Left ventricle myocardium inferior (tissue), 1 donor: Measurements from ENCODE around the gene SP2. TPM values are rescaled to one million over a fixed set of nuclear protein-coding genes. Genes with fewer than 3 reads are reported as not detected.

Source experiments
- DNase-seq: peaks from one replicate; pipeline ENCODE4 v3.0.0-alpha.2; 2020
- H3K27ac ChIP-seq: fragments of 200-600 bp; replicated peaks from 2 replicates; pipeline ENCODE4 v1.8.0; 2021
- H3K27me3 ChIP-seq: fragments of 200-600 bp; 2 replicates; pipeline ENCODE4 v1.8.0; 2021; ENCODE audit warnings: low read depth
- H3K36me3 ChIP-seq: fragments of 200-600 bp; 2 replicates; pipeline ENCODE4 v1.8.0; 2021
- H3K4me1 ChIP-seq: fragments of 200-600 bp; 2 replicates; pipeline ENCODE4 v1.8.0; 2021
- H3K4me3 ChIP-seq: fragments of 200-600 bp; 2 replicates; pipeline ENCODE4 v1.8.0; 2021; ENCODE audit warnings: mild to moderate bottlenecking, moderate library complexity
- H3K9me3 ChIP-seq: fragments of 200-600 bp; replicated peaks from 2 replicates; pipeline ENCODE4 v1.8.0; 2021
- intact Hi-C: fragments of 100-400 bp; cut with micrococcal nuclease; formaldehyde crosslinking; loops from one replicate; pipeline ENCODE4 v1.11.0; 2022
- total RNA-seq: library from RNA; stranded (reverse); fragmentation: NEBNext Ultra II Directional; extraction: Animal tissue kit (Norgen Biotek cat#: 25700); gene quantifications from one replicate; pipeline ENCODE4 v1.2.1, GENCODE V29; 2021
- TF ChIP-seq, protein P1 (sequence below): fragments of 200-600 bp; IDR thresholded peaks from 2 replicates; pipeline ENCODE4 v1.8.0; 2021; ENCODE audit warnings: antibody characterized with exemption, mild to moderate bottlenecking, borderline replicate concordance
- donor health status: DM: no; HTN: yes; CAD: no; lungs with severe emphysema.

Gene SP2
- total RNA-seq, 1 donor from 2014 or later: 13.9 TPM

DNA sequence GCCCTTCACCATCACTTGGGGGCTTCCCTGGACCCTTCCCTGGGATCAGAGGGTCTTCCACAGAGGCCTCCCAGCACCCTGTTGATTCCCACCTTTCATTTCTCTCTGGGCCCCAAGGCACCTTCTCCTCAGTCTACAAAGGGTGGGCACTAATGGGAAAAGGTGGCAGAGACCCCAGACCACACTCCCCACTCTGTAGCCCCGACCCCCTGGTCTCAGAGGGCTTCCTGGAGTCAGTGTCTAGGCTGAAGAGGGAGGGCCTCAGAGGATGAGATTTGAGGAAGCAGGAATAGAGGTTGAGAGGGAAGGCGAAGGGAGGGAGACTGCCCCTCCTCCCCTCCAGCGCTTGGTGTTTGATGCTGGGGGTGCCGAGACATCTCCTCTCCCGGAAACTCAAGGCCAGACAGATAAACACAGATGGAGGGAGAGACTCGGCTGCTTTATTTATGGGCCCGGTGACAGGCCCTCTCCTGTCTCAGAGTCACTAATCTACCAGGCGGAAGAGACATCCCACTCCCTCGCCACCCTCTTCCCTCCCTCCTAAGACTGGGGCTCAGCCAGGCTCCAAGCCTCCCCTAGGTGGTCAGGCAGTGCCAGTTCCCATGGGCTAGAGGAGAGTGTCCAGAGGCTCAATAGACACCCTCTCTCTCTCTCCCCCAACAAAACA, 18.5 kb upstream of the SP2 start:
- Histone ChIP-seq H3K36me3 (no peaks in the 10 kb centered on the region), H3K27me3 (peaks cover 76% of the 10 kb centered on the region), H3K4me3 (no peak overlapping the region), H3K27ac (no peak overlapping the region), H3K9me3 (no peaks in the 10 kb centered on the region), H3K4me1 (peaks cover 9% of the 10 kb centered on the region)
- TF ChIP-seq, protein P1, sequence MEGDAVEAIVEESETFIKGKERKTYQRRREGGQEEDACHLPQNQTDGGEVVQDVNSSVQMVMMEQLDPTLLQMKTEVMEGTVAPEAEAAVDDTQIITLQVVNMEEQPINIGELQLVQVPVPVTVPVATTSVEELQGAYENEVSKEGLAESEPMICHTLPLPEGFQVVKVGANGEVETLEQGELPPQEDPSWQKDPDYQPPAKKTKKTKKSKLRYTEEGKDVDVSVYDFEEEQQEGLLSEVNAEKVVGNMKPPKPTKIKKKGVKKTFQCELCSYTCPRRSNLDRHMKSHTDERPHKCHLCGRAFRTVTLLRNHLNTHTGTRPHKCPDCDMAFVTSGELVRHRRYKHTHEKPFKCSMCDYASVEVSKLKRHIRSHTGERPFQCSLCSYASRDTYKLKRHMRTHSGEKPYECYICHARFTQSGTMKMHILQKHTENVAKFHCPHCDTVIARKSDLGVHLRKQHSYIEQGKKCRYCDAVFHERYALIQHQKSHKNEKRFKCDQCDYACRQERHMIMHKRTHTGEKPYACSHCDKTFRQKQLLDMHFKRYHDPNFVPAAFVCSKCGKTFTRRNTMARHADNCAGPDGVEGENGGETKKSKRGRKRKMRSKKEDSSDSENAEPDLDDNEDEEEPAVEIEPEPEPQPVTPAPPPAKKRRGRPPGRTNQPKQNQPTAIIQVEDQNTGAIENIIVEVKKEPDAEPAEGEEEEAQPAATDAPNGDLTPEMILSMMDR: no peak
- no peak for DNase-seq
- intact Hi-C loops: no loop called here

DNA sequence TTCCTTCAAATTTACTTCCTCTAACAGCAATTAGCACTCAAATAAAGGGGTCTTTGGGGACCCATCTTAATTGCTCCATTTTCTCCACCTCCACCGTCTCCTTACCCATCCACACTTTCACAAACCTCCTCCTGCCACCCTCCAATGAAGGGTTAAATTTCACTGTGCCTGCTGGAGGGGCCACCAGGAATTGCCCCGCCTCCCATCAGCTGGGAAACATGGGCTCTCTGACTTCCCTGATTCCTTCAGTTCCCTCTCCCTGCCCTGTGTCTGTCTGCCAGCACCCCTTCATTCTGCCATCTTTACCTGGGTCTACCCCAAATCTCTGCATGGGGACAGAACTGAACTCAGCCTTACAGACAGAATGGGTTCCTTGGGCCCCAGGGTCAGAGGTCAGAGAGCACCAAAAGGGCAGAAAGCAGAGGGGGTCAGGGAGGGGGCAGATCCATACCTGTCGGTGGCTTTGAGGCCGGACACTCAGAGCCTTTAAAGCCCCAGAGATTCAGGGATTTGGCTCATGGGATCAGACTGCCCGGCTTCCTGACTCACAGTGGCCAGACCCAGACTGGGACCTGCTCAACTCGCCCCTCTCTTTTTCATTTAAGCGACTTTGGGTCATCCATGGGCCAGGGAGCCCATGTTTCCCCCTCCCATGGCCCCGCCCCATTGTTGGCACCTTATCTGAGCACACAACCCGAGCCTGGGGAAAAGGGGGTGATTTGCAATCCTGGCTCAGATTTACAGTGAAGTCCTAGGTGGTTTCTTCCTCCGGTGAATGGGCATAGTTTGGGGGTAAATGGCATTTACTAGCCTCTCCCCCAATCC, 17.6 kb upstream of the SP2 start:
- H3K27ac ChIP-seq: no peak overlapping the region
- TF ChIP-seq, protein P1: no peak
- intact Hi-C loops: no loop called here
- H3K4me3 ChIP-seq: no peak overlapping the region
- H3K27me3 ChIP-seq: peaks cover 69% of the 10 kb centered on the region
- no peaks in the 10 kb centered on the region for H3K36me3 ChIP-seq
- H3K4me1 ChIP-seq: peaks cover 11% of the 10 kb centered on the region
- no peak for DNase-seq
- H3K9me3 ChIP-seq: no peaks in the 10 kb centered on the region

DNA sequence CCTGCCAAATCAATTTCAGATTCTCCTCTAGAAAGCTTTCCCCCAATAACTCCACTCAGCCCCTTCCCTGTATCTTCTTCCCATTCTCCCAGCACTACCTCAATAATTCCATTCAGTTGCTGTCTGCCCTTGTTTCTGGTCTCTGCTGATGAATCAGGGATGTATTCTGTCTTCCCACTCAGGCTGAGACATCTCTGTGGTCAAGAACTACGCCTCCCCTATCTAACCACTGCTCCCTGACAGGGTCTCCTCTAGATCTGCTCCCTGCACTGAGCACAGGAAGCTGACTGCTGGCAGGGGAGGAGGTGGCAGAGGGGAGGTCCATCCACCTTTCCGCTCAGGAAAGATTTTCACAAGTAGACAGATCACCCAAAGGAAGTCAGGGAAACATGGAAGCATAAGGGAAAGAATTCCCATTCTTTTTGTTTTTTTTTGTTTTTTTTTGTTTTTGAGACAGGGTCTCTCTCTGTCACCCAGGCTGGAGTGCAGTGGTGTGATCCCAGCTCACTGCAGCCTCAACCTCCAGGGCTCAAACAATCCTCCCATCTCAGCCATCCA, 16.9 kb upstream of the SP2 start:
- intact Hi-C loops: no loop called here
- Histone ChIP-seq H3K36me3 (no peaks in the 10 kb centered on the region), H3K4me1 (peaks cover 11% of the 10 kb centered on the region), H3K9me3 (no peaks in the 10 kb centered on the region), H3K27ac (no peak overlapping the region), H3K4me3 (no peak overlapping the region), H3K27me3 (peaks cover 69% of the 10 kb centered on the region)
- no peak for DNase-seq
- TF ChIP-seq, protein P1: no peak

DNA sequence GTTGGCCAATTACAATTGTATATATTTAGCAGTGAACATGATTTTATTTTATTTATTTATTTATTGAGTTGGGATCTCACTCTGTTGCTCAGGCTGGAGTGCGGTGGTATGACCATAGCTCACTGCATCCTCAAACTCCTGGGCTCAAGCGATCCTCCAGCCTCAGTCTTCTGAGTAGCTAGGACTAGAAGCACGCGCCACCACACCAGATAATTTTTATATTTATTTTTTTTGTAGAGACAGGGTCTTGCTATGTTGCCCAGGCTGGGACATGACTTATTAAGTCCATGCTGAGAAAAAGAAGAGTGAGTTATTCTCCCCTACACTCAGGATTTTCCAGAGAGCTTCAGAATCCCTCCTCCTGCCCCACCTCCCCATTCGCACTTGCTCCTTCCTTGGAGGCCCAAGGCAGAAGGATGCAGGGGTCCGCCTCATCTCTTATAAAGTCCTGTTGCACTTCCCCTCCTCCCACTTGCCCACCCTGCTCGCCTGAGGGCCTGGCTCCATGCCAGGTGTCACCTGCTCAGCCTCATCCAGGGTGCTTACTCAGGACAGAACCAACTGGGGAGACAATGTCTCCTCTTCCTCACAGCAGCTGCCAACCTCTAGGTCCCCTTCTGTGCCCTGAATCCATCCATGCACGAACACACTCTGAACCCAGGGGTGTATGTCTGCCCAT, 16.1 kb upstream of the SP2 start:
- Histone ChIP-seq H3K27me3 (peaks cover 63% of the 10 kb centered on the region), H3K4me3 (no peak overlapping the region), H3K4me1 (peaks cover 11% of the 10 kb centered on the region), H3K9me3 (no peaks in the 10 kb centered on the region), H3K27ac (no peak overlapping the region), H3K36me3 (no peaks in the 10 kb centered on the region)
- intact Hi-C loops: loop anchor here (10.0 kb wide), 1 partner anchor 75 kb away; the partner anchor contains the start of gene PRR15L
- no peak for DNase-seq
- TF ChIP-seq, protein P1: no peak

DNA sequence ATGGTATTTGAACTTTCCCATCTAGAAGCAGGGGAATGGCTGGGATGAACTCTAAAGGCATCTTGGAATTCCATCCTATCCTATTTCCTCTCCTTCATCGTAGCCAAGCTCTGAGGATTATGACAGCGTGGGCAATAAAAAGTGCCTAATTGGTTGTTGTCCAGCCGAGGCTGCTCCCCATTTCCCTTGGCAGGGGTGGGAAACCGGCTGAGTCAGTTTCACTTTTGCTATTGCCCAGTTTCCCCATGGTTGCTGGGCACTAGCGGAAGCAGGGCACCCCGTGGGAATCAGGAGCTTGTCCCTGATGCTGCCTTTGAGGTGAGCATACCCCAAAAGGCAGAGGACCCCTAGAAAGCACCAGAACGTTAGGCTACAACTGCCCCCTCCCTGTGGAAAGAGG, 13.8 kb upstream of the SP2 start:
- DNase-seq: no peak
- TF ChIP-seq, protein P1: no peak
- H3K4me3 ChIP-seq: peak overlapping the region; percentile 36
- peaks cover 18% of the 10 kb centered on the region for H3K4me1 ChIP-seq
- H3K9me3 ChIP-seq: no peaks in the 10 kb centered on the region
- H3K27ac ChIP-seq: peak overlapping the region; percentile 40
- peaks cover 40% of the 10 kb centered on the region for H3K27me3 ChIP-seq
- intact Hi-C loops: loop anchor here (10.0 kb wide), 1 partner anchor 73 kb away; the partner anchor contains the start of gene PRR15L
- no peaks in the 10 kb centered on the region for H3K36me3 ChIP-seq
